H1 (cell line): ENCODE results near the gene MAP2K2. TPM values are rescaled to one million over a fixed set of nuclear protein-coding genes. Genes with fewer than 3 reads are reported as not detected.

Source experiments
- CTCF ChIA-PET: fragments of 300-600 bp; sonication (Branson Sonifier 250); formaldehyde crosslinking; loops from one replicate; lab custom pipeline; 2021; ENCODE audit not compliant: partially characterized antibody; lab: Charles Lee
- POLR2A ChIA-PET: fragments of 300-600 bp; sonication (Branson Sonifier 250); formaldehyde crosslinking; loops from one replicate; lab custom pipeline; 2021; ENCODE audit warnings: inconsistent platforms; ENCODE audit not compliant: partially characterized antibody; lab: Charles Lee
- DNase-seq, 2 experiments: peaks; one replicate each; pipeline versions ENCODE4 v3.0.0 to v3.0.0-alpha.2; 2010 to 2022; ENCODE audit warnings: low spot score in 2 of 2, low read depth in 1 of 2, mixed read lengths in 1 of 2
- FAIRE-seq: peaks from 2 replicates; lab custom pipeline; 2011; peaks lifted over from hg19 to GRCh38; lab: Jason Lieb, UNC
- H2AFZ ChIP-seq: 2 replicates; pipeline ENCODE4 v1.8.1; 2012; ENCODE audit warnings: low read length, inconsistent platforms
- H2AK5ac ChIP-seq: 2 replicates; pipeline ENCODE4 v1.6.1; 2013; ENCODE audit warnings: low read depth, low read length
- H2BK120ac ChIP-seq: replicated peaks from 2 replicates; pipeline ENCODE3; 2013; ENCODE audit warnings: low read depth, low read length, inconsistent platforms
- H2BK12ac ChIP-seq: 2 replicates; pipeline ENCODE4 v1.6.1; 2013; ENCODE audit warnings: low read depth, low read length
- H2BK15ac ChIP-seq: 2 replicates; pipeline ENCODE4 v1.6.1; 2013; ENCODE audit warnings: low read length
- H2BK20ac ChIP-seq: 2 replicates; pipeline ENCODE4 v1.6.1; 2013; ENCODE audit warnings: low read length
- H2BK5ac ChIP-seq: 2 replicates; pipeline ENCODE4 v1.6.1; 2013; ENCODE audit warnings: low read depth, low read length
- H3K14ac ChIP-seq: 2 replicates; pipeline ENCODE4 v1.6.1; 2013; ENCODE audit warnings: inconsistent platforms; ENCODE audit not compliant: insufficient read length
- H3K18ac ChIP-seq: 2 replicates; pipeline ENCODE4 v1.6.1; 2013; ENCODE audit warnings: low read length; ENCODE audit errors: extremely low read depth
- H3K23ac ChIP-seq: 2 replicates; pipeline ENCODE4 v1.6.1; 2013; ENCODE audit warnings: inconsistent platforms; ENCODE audit not compliant: insufficient read length
- H3K23me2 ChIP-seq: 2 replicates; pipeline ENCODE4 v1.6.1; 2013; ENCODE audit warnings: low read depth, low read length
- H3K27ac ChIP-seq: 2 replicates; pipeline ENCODE4 v1.6.1; 2011; ENCODE audit warnings: low read depth, low read length, inconsistent platforms
- H3K27me3 ChIP-seq, 4 experiments: replicated peaks in 1 of 4; 1 replicate in 1 of 4; 2 replicates in 3 of 4; pipeline versions ENCODE4 v1.6.1 to v1.8.1; 2011 to 2013; ENCODE audit warnings: low read length in 3 of 4, mild to moderate bottlenecking in 3 of 4, inconsistent platforms in 2 of 4, mixed read lengths in 2 of 4, moderate library complexity in 1 of 4; ENCODE audit not compliant: control insufficient read depth in 3 of 4, insufficient read depth in 3 of 4; ENCODE audit errors: extremely low read depth in 1 of 4
- H3K36me3 ChIP-seq, 4 experiments: 2 replicates each; pipeline versions ENCODE4 v1.6.1 to v1.8.1; 2011 to 2013; ENCODE audit warnings: mild to moderate bottlenecking in 4 of 4, low read length in 3 of 4, moderate library complexity in 2 of 4, control low read depth in 1 of 4, inconsistent platforms in 1 of 4; ENCODE audit not compliant: insufficient read depth in 4 of 4, control insufficient read depth in 2 of 4
- H3K4ac ChIP-seq: replicated peaks from 2 replicates; pipeline ENCODE3; 2013; ENCODE audit warnings: low read length, low read depth, mixed read lengths, inconsistent platforms; ENCODE audit not compliant: insufficient read length
- H3K4me1 ChIP-seq, 4 experiments: replicated peaks in 1 of 4; 1 replicate in 1 of 4; 2 replicates in 3 of 4; pipeline versions ENCODE4 v1.6.1 to v1.8.1; 2011 to 2013; ENCODE audit warnings: low read length in 3 of 4, inconsistent platforms in 2 of 4, mixed read lengths in 1 of 4; ENCODE audit not compliant: insufficient read depth in 4 of 4, control insufficient read depth in 3 of 4
- H3K4me2 ChIP-seq, 2 experiments: 2 replicates each; pipeline versions ENCODE4 v1.6.1 to v1.8.1; 2011 to 2013; ENCODE audit warnings: low read depth in 2 of 2, low read length in 2 of 2, control low read depth in 1 of 2, inconsistent platforms in 1 of 2, mild to moderate bottlenecking in 1 of 2; ENCODE audit not compliant: insufficient read depth in 1 of 2
- H3K4me3 ChIP-seq, 4 experiments: fragments of 200-600, 300-600 bp in 1 of 4; sonication (generic), shearing (Covaris generic), sonication (Bioruptor Twin) in 1 of 4; 2 replicates each; pipeline versions ENCODE4 v1.5.1 to v1.8.1; 2011 to 2016; ENCODE audit warnings: low read length in 4 of 4, low read depth in 3 of 4, control low read depth in 2 of 4, inconsistent platforms in 2 of 4, mild to moderate bottlenecking in 2 of 4, mixed read lengths in 1 of 4, moderate library complexity in 1 of 4; ENCODE audit not compliant: insufficient read depth in 2 of 4; ENCODE audit errors: extremely low read depth in 1 of 4
- H3K56ac ChIP-seq: replicated peaks from 2 replicates; pipeline ENCODE3; 2013; ENCODE audit warnings: low read depth, mild to moderate bottlenecking, mixed read lengths, low read length, inconsistent platforms; ENCODE audit not compliant: insufficient read length
- H3K79me1 ChIP-seq: 2 replicates; pipeline ENCODE4 v1.6.1; 2013; ENCODE audit warnings: low read depth, low read length, control low read depth
- H3K79me2 ChIP-seq, 2 experiments: 2 replicates each; pipeline versions ENCODE4 v1.6.1 to v1.8.1; 2012 to 2013; ENCODE audit warnings: low read length in 2 of 2, mild to moderate bottlenecking in 2 of 2, inconsistent platforms in 1 of 2; ENCODE audit not compliant: insufficient read depth in 2 of 2, control insufficient read depth in 1 of 2
- H3K9ac ChIP-seq, 4 experiments: replicated peaks in 1 of 4; 1 replicate in 1 of 4; 2 replicates in 3 of 4; pipeline versions ENCODE4 v1.6.1 to v1.8.1; 2011 to 2013; ENCODE audit warnings: low read depth in 3 of 4, low read length in 3 of 4, control low read depth in 2 of 4, mild to moderate bottlenecking in 2 of 4, moderate library complexity in 2 of 4, inconsistent platforms in 1 of 4; ENCODE audit errors: extremely low read depth in 1 of 4
- H3K9me3 ChIP-seq, 2 experiments: 2 replicates each; pipeline versions ENCODE4 v1.6.1 to v1.8.1; 2012 to 2013; ENCODE audit warnings: mild to moderate bottlenecking in 2 of 2, moderate library complexity in 2 of 2, control low read depth in 1 of 2, inconsistent platforms in 1 of 2, low read depth in 1 of 2, low read length in 1 of 2, mixed read lengths in 1 of 2; ENCODE audit not compliant: insufficient read depth in 2 of 2
- H4K20me1 ChIP-seq, 2 experiments: replicated peaks in 1 of 2; 2 replicates each; pipeline versions ENCODE3 to v1.8.1; 2011 to 2013; ENCODE audit warnings: inconsistent platforms in 2 of 2, low read length in 2 of 2, mild to moderate bottlenecking in 1 of 2; ENCODE audit not compliant: insufficient read depth in 2 of 2, control insufficient read depth in 1 of 2
- H4K5ac ChIP-seq: 2 replicates; pipeline ENCODE4 v1.6.1; 2013; ENCODE audit warnings: low read length, low read depth, mixed read lengths, inconsistent platforms; ENCODE audit not compliant: insufficient read length
- H4K8ac ChIP-seq: 2 replicates; pipeline ENCODE4 v1.8.0; 2013; ENCODE audit warnings: mild to moderate bottlenecking, moderate library complexity, low read length, inconsistent platforms; ENCODE audit not compliant: insufficient read depth; ENCODE audit errors: extremely low read depth
- H4K91ac ChIP-seq: replicated peaks from 2 replicates; pipeline ENCODE3; 2013; ENCODE audit warnings: low read length, mixed read lengths, inconsistent platforms; ENCODE audit not compliant: insufficient read length
- BRCA1 ChIP-seq: IDR thresholded peaks from 2 replicates; pipeline ENCODE4 v1.6.1; 2012; ENCODE audit warnings: low read depth, low read length, improper control_type of control experiment
- CHD2 ChIP-seq: IDR thresholded peaks from 2 replicates; pipeline ENCODE4 v1.6.1; 2012; ENCODE audit warnings: low read length, improper control_type of control experiment
- EP300 ChIP-seq, 2 experiments: IDR thresholded peaks; 1 replicate in 1 of 2; 2 replicates in 1 of 2; pipeline ENCODE4 v1.6.1; 2011 to 2012; ENCODE audit warnings: low read depth in 2 of 2, low read length in 2 of 2, mild to moderate bottlenecking in 2 of 2, borderline replicate concordance in 1 of 2, inconsistent platforms in 1 of 2, moderate library complexity in 1 of 2
- GABPA ChIP-seq: IDR thresholded peaks from 2 replicates; pipeline ENCODE4 v1.6.1; 2011; ENCODE audit warnings: mild to moderate bottlenecking, low read length, moderate library complexity, borderline replicate concordance; ENCODE audit not compliant: insufficient read depth
- JUN ChIP-seq: IDR thresholded peaks from 2 replicates; pipeline ENCODE4 v1.6.1; 2011; ENCODE audit warnings: low read depth, mild to moderate bottlenecking, improper control_type of control experiment, low read length
- JUND ChIP-seq: IDR thresholded peaks from 2 replicates; pipeline ENCODE4 v1.6.1; 2011; ENCODE audit warnings: mild to moderate bottlenecking, improper control_type of control experiment, low read length
- NRF1 ChIP-seq: IDR thresholded peaks from 2 replicates; pipeline ENCODE4 v1.6.1; 2011; ENCODE audit warnings: mild to moderate bottlenecking, low read depth, low read length, improper control_type of control experiment
- PHF8 ChIP-seq: fragments of 200-600 bp; sonication (generic); conservative IDR thresholded peaks from 2 replicates; pipeline ENCODE4 v1.7.1; 2012; ENCODE audit warnings: low read depth, mild to moderate bottlenecking, inconsistent platforms, low read length, moderate library complexity
- RAD21 ChIP-seq, 2 experiments: IDR thresholded peaks in 1 of 2; conservative IDR thresholded peaks in 1 of 2; 2 replicates each; pipeline ENCODE4 v1.6.1; 2011; ENCODE audit warnings: low read depth in 2 of 2, low read length in 2 of 2, improper control_type of control experiment in 1 of 2, inconsistent platforms in 1 of 2, mild to moderate bottlenecking in 1 of 2, moderate library complexity in 1 of 2
- SIRT6 ChIP-seq: IDR thresholded peaks from one replicate; pipeline ENCODE4 v1.7.1; 2012; ENCODE audit warnings: low read length, inconsistent platforms
- SP2 ChIP-seq: IDR thresholded peaks from 2 replicates; pipeline ENCODE4 v1.6.1; 2012; ENCODE audit warnings: mild to moderate bottlenecking, low read length, inconsistent platforms
- SP4 ChIP-seq: IDR thresholded peaks from 2 replicates; pipeline ENCODE4 v1.6.1; 2012; ENCODE audit warnings: low read length, inconsistent platforms
- TAF7 ChIP-seq: optimal IDR thresholded peaks from 2 replicates; pipeline ENCODE3; 2011; ENCODE audit warnings: low read depth, mild to moderate bottlenecking, inconsistent platforms, low read length, moderate library complexity, borderline replicate concordance
- WGBS, 2 experiments: shearing (Covaris generic) in 1 of 2; methylation state at CpG; one replicate each; pipeline versions ENCODE4 v1.1.6 to v1.1.7; 2013 to 2015; ENCODE audit warnings: low lambda C conversion rate in 2 of 2, mixed read lengths in 2 of 2, inconsistent platforms in 1 of 2, low coverage in 1 of 2, missing lambda C conversion rate in 1 of 2; ENCODE audit not compliant: insufficient replicate concordance in 2 of 2, insufficient coverage in 1 of 2, insufficient read length in 1 of 2; ENCODE audit errors: extremely low coverage in 1 of 2, missing lambda C conversion rate in 1 of 2; 5-methylcytosine and 5-hydroxymethylcytosine counted together
- polyA plus RNA-seq, 7 experiments: library from polyadenylated mRNA; depleted of rRNA in 3 of 7; stranded (reverse) in 5 of 7; unstranded in 2 of 7; fragments of >200 nt in 5 of 7; fragments of 200-250 nt in 2 of 7; gene quantifications; 1 replicate in 5 of 7; 2 replicates in 1 of 7; 4 replicates in 1 of 7; pipeline versions ENCODE4 v1.2.1 to v1.2.3, GENCODE V29; 2011 to 2013; ENCODE audit warnings: missing spikeins in 2 of 7, mixed read lengths in 2 of 7
- total RNA-seq: library from RNA; stranded (reverse); fragmentation: NEBNext Ultra II Directional; extraction: Animal tissue kit (Norgen Biotek cat#: 25700); gene quantifications from 2 replicates; pipeline ENCODE4 v1.2.1, GENCODE V29; 2021

Gene MAP2K2
- total and polyA plus RNA-seq, 2 of the 8 experiments (the other 6 are each of a cell fraction or from before 2014, with no cell fraction given) = 111 to 162 TPM

DNA sequence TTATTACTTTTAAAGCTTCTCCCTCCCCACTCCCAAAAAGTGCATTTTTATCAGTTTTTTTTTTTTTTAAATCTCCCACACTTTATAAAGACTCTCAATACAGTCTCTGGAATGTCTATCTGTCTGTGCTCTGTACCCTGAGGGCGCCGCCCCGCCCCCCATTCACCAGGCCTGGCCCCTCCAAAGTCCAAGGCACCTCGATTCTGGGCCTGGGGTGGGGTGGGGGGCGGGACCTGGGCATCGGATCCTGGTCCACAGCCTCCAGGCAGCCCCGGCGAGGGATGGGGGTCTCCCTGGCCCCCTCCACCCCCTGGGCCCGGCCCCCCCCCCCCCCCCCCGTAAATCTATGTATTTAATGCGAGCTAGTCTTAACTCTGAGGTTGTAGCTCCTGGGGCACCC lies 80.5 kb downstream of the MAP2K2 start:
- no peak overlapping the region for H2AK5ac ChIP-seq
- CTCF ChIA-PET = no interaction called here
- H4K8ac ChIP-seq = no peak overlapping the region
- H3K9ac ChIP-seq = no peak overlapping the region
- H2BK20ac ChIP-seq = no peak overlapping the region
- no peak overlapping the region for H4K5ac ChIP-seq
- no peak overlapping the region for H3K4me3 ChIP-seq
- WGBS, 2 experiments = 89% methylated on average over 4 of the region's 11 CpGs; no CpG with 5 or more reads in 1 of the 2 experiments
- no peak overlapping the region for H2BK120ac ChIP-seq
- H3K56ac ChIP-seq = no peak overlapping the region
- no peak overlapping the region for H3K18ac ChIP-seq
- H3K36me3 ChIP-seq = peaks cover 0 to 8% (median 2%) of the 10 kb centered on the region in 4 experiments; a peak in 4 of 8 replicates
- H3K14ac ChIP-seq = no peak overlapping the region
- no peak overlapping the region for H4K91ac ChIP-seq
- H3K23ac ChIP-seq = no peak overlapping the region
- H3K27me3 ChIP-seq = no peaks in the 10 kb centered on the region
- peaks cover 12% of the 10 kb centered on the region for H3K79me1 ChIP-seq
- no peak overlapping the region for H3K27ac ChIP-seq
- H3K4ac ChIP-seq = no peak overlapping the region
- H3K4me1 ChIP-seq = peaks cover 0 to 11% (median 2%) of the 10 kb centered on the region in 4 experiments; a peak in 6 of 7 replicates
- no peak for TF ChIP-seq BRCA1
- no peak for TF ChIP-seq PHF8
- no peak for TF ChIP-seq JUN
- TF ChIP-seq NRF1 = no peak
- TF ChIP-seq CHD2 = no peak
- no peak for TF ChIP-seq RAD21 (IDR thresholded peaks at IDR 0.05 in 1 of 2, conservative IDR thresholded peaks at IDR 0.05 in 1 of 2; ENCODE audit: low read depth in 2 of 2, low read length in 2 of 2)
- TF ChIP-seq SP2 = no peak
- no peak for TF ChIP-seq TAF7
- TF ChIP-seq GABPA = no peak
- no peak for TF ChIP-seq EP300 (IDR thresholded peaks at IDR 0.05; ENCODE audit: borderline replicate concordance in 1 of 2, low read depth in 2 of 2, low read length in 2 of 2)
- no peak for TF ChIP-seq SIRT6
- TF ChIP-seq JUND = no peak
- no peak for TF ChIP-seq SP4
- TF ChIP-seq, all 59 proteins: peak for 0
- no peak for FAIRE-seq
- Histone ChIP-seq H3K79me2 (no peaks in the 10 kb centered on the region), H2BK15ac (no peak overlapping the region), H4K20me1 (peaks cover 3 to 14% of the 10 kb centered on the region in 2 experiments), H3K9me3 (no peaks in the 10 kb centered on the region), H2BK5ac (no peak overlapping the region), H3K23me2 (no peaks in the 10 kb centered on the region), H2BK12ac (no peak overlapping the region), H3K4me2 (no peak overlapping the region), H2AFZ (no peak overlapping the region)
- POLR2A ChIA-PET = interaction anchor here (3.9 kb wide), 1 partner anchor 11 kb away, joined by 19 read pairs; no protein-coding TSS in a partner anchor
- DNase-seq = no peak
